Measurements from ENCODE around the gene DRC1.

Gene DRC1

GRCh38 chr2:26448651-26449050 lies 46.9 kb downstream of the DRC1 start:
- DNase-seq (ENCODE audit: low spot score), result no peak

GRCh38 chr2:26449278-26450030 lies 47.7 kb downstream of the DRC1 start:
- DNase-seq (ENCODE audit: low spot score), result no peak

GRCh38 chr2:26450031-26450635 lies 48.4 kb downstream of the DRC1 start:
- DNase-seq (ENCODE audit: low spot score), result no peak

GRCh38 chr2:26451700-26452099 lies 50.0 kb downstream of the DRC1 start:
- DNase-seq (ENCODE audit: low spot score), result no peak

GRCh38 chr2:26453421-26454329 lies 52.0 kb downstream of the DRC1 start:
- no peak for DNase-seq (ENCODE audit: low spot score)

DNA sequence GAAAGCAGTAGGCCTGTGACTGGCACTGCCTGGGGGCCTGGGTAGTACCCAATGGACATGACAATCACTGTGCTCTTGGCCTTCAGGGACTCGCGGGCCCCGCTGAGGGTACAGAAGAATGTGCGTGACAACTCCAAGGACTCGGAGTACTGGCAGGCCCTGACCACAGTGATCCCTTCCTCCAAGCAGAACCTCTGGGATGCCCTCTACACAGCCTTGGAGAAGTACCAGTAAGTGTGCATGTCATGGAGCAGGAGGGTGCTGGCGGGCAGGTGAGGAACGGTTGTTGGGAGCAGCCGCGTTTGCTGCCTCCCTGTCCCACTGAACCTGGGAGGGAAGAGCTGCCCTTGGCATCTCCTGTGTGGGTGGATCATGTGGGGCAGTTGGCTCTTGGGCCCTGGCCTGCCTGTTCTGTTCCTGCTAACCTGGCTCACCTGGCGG lies 52.9 kb downstream of the DRC1 start:
- DNase-seq (ENCODE audit: low spot score), result no peak

DNA sequence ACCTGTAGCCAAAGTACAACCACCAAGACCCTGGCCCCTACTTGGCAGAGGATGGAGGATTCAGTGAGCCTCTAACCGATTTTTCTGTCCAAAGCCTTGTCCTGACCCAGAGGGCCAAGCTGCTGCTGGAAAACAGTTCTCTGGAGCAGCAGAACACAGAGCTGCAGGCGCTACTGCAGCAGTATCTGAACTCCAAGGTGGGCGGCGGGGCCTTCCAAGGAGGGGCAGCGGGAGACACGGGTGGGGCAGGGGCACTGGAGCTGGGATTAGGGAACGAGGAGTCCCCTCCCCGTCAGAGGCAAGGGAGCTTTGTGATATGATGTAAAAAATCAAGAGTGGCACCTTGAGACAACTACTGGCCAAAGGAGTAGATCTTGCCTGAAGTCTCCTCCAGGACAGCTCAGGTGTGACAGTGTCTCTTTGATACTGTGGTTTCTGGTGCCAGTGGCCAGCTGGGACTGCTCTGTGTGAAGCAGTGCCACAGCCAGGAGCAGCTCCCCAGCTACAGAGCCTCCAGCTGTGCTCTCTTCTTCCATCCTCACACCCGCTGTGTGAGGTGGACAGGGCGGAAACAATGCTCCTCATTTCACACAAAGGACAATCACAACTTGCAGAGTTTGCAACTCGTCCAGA lies 53.4 kb downstream of the DRC1 start:
- DNase-seq (ENCODE audit: low spot score), result no peak

GRCh38 chr2:26455670-26456439 lies 54.1 kb downstream of the DRC1 start:
- DNase-seq (ENCODE audit: low spot score), result no peak

GRCh38 chr2:26456440-26457250 lies 54.9 kb downstream of the DRC1 start:
- DNase-seq (ENCODE audit: low spot score), result peak; percentile 59

- no peak for DNase-seq (ENCODE audit: low spot score)
Observed at GRCh38 chr2:26457251-26457666, 55.5 kb downstream of the DRC1 start.

GRCh38 chr2:26457695-26458364 lies 56.1 kb downstream of the DRC1 start:
- no peak for DNase-seq (ENCODE audit: low spot score)

GRCh38 chr2:26458365-26459042 lies 56.8 kb downstream of the DRC1 start:
- no peak for DNase-seq (ENCODE audit: low spot score)

DNA sequence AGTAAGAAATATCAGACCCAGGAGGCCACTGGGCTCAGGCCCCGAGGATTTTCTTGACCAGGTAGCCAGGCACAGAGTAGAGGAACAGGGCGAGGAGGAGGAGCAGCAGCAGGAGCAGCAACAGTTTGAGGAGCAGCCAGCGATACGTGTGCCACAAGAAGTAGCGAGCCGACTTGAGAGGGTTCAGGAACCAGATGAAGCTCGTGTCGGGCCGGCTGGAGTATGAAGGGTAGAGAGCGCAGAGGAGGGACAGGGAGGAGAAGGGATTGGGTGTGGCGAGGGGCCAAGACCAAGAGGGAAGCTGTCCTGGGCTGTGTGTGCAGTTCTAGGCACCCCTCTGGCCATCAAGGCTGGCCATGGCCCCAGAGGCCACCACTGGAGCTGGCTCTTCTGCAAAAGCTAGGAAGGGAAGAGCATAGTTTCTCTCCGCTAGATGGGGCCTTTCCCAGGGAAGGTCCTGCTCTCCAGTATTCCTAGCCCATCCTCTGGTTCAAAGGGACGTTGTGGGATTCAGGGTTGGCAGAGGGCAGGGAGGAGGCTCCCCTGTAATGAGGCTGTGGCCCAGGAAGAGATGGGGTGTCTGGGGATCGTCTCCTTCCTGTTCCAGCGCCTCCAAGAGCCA lies 58.4 kb downstream of the DRC1 start:
- no peak for DNase-seq (ENCODE audit: low spot score)

- no peak for DNase-seq (ENCODE audit: low spot score)
Observed at GRCh38 chr2:26460613-26461031, 58.9 kb downstream of the DRC1 start.

DNA sequence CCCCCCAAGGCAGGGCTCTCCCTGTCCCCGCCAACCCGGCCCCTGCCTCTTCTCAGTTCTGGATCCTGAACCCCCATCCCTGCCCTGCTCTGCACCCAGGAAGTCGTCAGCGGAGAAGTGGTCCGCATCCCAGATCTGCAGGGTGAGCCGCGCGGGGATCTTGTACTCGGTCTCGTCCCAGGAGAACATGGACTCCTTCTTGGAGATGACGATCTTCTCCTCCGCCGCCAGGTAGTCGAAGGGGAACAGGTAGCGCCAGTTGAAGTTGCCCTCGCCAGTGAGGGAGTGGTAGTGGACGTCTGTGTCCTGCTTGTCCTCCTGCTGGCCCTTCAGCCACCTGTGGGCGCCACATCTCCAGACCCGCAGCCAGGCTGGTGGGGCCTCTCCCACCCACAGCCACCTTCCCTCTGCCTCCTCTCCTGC lies 59.9 kb downstream of the DRC1 start:
- DNase-seq (ENCODE audit: low spot score), result no peak

- DNase-seq (ENCODE audit: low spot score), result no peak
Observed at GRCh38 chr2:26462100-26462499, 60.4 kb downstream of the DRC1 start.

DNA sequence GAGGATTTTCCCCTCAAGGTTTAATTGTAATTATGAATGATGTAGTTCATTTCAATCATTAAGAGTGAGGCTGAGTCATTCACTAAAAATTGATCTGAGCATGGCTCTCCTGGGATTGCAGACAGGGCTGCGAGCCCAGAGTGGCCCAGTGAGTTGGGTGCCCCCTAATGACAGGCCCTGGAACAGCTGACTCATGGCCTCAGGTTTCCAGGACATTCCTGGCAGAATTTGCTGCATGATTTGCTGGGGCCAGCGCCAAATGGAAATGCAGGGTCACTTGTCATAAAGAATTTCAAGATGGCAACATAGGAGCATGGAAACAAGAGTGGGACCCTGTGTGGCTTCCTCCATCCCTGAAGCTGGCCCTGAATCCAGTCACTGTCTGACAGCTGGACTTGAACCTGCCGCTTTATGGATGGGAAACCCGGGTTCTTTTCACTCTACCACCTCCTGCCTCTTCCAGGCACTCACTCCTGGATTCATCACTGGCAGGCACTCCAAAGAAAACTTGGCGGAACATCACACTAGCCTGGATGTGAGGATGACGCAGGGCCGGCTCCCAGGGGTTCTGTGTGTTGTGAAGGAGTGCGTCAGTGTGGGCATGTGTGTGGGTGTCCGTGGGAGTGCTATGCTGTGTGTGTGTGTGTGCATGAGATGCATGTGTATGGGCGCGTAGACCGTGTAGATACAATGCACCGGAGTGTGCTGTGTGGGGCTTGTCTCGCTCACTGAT lies 61.0 kb downstream of the DRC1 start:
- peak; percentile 64 for DNase-seq (ENCODE audit: low spot score)

Measured in HuH-7.5 (cell line).